ENCODE measurements around the gene PDGFA.

PDGFA gene

DNA sequence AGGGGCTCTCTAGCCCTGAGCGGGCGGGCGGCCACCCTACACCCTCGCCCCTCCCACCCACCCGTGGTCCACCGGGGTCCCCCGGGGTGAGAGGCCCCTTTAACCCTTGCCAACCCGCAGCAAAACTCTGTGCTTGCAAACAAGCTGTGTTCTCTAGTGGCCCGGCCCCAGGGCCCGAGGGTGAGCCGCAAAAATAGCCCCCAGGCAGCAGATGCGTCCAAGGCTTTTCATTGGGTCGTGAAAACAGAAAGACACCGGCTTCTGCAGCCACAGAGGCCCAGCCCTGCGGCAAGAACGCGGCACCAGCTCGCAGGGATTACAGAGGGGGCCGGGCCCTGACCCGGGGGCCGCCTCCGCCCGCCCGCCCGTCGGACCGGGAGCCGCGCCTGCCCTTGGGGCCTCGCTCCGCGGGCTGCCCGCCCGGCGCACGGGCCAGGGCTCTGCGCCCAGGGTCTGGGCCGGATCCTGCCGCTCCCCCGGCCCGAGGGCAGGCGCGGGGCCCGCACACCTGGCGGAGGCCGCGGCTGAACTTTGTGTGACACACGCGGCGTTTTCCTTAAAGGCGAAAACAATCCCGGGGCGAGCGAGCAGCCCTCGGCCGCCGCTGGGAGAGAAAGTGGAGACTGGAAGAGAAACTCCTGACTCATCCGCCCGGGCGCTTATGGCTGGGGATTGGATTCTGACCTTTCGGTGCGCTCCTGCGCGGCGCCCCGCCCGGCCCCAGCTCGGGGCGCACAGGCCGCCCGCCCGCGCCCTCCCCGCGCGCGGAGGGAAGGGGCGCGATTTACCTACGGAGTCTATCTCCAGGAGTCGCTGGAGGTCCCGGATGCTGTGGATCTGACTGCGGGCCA, 2.8 kb downstream of the PDGFA start:
- no peak for DNase-seq (ENCODE audit: low spot score)

DNA sequence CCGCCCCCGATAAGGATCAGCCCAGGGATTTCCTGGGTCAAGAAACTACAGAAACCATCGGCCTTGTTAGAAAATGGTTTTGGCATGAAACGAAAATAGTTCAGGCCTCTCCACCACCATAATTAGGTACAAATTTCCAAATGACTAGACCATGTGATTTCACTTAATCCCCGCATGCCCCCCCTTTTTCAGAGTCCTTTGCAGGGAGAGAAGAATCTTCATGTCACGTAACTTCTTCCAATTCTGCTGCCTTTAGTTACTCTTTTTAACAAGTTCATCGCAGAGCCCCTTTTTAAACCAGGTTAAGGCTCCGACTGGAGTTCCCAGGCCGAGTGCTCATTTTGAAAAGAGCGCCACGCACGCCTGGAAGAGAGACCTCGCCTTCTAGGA, 3.4 kb downstream of the PDGFA start:
- no peak for DNase-seq (ENCODE audit: low spot score)

DNA sequence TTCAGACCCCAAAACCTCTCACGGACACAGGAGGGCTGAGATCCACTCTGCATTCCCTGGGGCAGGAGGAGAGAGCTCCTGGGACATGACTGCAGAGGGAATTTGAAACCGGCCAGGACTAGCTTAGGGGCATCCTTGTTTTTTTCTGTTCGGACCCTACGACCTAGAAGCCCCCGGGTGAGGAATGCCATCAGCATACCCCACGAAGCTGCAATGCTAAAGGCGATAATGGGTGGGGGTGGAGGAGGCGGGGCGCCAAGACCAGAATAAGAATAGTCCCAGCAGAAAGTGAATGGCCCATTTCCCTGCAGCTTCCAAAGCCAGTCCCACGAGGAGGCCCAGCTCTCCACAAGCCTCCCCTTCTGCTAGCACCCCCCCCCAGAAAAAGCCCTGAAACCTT, 4.0 kb downstream of the PDGFA start:
- DNase-seq (ENCODE audit: low spot score) = no peak

DNA sequence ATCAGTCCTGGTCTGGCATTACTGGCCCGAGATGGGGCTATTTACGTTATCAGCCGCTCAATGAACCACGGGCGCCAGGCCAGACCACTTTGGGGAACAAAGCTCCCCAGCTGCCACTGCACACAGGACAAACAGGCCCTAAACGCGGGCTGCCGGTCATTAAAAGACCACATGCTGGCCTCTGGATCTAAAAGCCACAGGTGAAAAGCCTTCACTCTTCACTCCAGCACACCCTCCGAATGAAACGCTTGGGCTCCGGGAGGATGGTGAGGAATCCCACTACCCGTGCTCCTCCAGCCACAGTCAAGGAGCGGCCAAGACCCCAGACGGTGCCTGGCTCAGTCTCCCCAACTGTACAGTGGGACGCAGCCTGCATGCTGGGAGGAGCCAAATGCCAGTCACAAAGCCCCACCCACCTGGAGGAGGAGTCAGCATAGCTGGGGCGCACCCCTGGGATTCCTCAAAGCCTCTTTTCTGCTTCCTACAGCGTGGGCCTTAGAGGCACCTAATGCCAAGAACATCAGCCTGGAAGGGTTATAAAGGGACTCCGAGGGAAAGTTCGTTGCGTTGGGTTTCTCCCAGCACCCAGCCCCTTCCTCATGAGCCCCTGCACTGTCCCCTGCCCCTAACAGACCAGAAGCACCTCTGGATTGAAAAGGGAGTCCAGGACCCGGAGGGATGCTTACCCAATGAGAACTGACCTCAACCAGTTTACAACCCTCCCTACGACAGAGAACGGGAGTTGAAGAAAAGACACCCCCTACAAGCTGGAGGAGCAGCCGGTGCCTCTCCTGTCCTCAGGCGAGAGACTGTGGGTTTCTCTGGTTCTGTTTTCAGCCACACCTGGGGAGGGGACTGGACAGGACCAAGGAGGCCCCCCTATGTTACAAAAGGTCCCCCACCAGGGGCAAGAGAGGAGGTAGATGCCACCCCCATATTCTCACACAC, 4.7 kb downstream of the PDGFA start:
- peak; percentile 37 for DNase-seq (ENCODE audit: low spot score)

DNA sequence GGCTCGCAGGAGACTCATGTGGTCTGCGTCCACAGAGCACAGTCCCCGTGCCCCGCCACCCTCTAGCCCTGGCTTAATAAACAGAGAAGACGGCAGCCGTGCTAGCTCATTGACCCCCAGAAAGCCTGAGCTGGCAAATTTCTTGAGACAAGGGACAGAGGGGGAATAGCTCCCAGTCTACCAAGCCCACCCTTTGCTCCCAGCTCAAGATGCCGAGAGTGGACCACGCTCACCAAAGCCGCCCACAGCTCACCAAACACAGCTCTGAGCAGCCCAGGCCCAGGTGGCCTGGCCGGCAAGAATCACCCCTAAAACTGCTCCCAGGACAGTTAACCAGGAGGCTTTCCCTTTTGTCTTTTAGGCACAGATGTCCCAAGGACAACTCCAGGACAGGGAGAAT, 5.4 kb downstream of the PDGFA start:
- no peak for DNase-seq (ENCODE audit: low spot score)

DNA sequence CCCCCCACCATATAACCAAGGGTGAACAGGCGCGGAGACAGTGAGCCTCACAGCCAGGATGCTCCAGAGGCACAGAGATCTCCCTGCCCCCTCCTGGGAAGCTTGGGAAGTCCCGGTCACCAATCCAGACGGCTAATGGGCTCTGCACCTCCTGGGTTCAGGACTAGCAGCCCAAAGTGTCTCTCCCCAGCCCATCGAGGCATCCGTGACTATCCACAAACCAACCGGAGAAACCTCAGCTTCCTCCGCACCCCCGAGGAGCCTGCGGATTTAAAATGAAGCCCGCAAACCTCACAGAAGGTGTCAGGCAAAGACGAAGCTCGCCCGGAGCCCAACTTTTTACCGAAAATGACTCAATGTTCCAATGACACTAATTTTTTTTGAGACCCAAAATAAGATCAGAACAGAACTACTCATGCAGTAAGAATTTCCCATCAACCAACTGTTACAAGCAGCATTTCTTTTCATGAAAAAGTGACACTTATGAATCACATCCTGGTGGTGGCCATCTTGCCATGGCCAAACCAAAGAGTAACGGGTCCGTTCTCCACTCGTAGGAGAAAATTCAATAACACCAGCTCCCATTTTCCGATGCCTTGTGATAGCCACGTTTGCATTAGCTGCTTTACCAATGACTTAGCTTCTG, 6.0 kb downstream of the PDGFA start:
- DNase-seq (ENCODE audit: low spot score) = no peak

DNA sequence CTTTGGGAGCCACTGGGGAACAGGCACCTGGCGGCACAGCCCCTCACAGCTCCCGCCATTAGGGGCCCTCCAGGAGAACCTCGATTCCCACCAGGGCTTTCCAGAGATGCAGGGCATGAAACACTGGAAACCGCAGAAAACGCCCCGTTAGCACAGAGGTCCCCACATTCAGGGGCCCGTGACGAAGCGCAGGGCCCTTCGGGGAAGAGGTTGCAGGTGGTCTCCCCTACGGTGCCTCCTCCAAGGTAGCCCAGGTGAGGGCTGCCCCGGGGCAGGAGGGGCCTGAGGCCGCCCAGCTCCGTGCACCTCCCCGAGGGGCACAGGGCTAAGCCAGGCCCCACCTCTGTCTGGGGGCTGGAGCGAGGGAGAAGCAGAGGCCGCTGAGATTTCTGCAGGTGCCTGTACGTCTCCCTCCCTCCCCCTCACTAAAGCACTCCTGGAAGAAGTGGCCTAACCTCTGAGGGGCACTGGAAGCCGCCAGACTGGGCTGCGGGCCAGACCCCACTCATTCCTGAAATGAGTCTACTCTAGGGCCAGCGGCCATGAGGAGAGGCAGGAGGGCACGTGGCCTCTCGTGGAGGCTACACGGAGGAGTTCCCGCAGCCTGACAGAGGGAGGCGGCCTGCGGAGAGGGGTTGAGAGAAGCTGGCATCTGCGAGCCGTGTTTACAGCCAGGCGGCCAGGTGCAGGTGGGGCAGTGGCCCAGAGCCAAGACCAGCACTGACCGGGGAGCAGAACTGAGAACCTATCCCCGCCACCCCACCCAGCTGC, 6.9 kb downstream of the PDGFA start:
- DNase-seq (ENCODE audit: low spot score) = no peak

DNA sequence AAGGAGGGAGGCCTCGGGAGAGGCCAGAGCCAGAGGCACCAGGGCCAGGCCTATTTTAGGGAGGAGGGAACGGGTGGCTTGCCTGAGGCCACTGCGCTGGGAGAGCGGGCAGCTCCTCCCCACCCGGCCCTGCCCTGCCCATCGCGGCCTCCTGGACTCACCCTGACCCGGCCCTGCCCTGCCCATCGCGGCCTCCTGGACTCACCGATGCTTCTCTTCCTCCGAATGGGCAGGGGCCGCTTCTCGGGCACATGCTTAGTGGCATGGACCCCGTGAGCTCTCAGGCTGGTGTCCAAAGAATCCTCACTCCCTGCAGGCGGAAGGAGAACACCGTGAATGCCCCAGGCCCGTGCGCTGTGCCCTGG, 7.5 kb downstream of the PDGFA start:
- no peak for DNase-seq (ENCODE audit: low spot score)

DNA sequence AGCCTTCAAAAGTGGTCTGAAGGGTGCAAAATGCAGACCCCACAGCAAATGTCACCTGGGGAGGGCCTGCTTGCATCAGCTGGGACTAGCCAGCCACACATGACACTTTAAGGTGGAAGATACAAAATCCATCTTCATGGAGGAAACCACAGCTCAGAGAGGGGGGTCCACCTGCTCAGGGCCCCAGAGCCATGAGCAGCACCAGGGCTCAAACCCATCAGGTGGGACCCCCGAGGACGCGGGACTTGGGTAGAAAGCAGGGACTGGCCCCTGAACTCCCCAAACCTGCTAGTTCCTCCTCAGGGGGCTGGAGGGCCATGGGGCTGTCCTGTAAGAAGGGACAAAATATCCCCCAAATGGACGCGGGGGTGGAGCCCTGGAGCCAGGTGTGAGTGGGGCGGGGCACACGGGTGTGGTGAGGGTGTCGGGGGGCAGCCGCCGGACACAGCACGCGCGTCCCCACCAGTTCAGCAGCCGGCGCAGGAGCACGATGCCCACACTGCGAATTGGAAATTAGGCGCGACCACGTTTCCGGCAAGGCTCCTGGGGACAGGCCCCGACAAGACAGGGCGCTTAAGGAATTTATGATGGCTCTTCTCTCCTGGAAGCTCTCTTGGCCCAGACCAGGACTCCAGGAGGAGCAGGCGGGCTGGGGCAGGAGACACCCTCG, 8.0 kb downstream of the PDGFA start:
- no peak for DNase-seq (ENCODE audit: low spot score)

DNA sequence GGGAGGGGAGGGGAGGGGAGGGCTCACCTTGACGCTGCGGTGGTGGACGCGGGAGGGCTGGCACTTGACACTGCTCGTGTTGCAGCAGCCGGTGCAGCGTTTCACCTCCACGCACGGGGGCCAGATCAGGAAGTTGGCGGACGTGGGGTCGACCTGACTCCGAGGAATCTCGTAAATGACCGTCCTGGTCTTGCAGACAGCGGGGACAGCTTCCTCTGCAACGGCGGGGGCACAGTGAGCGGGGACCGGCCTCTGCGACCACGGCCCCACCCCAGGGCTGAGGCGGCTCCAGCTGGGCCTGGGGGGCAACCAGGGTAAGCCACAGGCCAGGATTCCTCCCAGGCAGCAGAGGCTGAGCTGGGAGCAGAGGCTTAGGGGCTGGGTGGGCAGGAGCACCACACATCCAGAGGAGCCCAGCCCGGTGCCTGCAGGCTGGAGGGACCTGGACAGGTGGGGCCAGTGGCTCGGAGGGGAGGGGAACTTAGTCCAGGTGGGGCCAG, 8.8 kb downstream of the PDGFA start:
- DNase-seq (ENCODE audit: low spot score) = no peak

DNA sequence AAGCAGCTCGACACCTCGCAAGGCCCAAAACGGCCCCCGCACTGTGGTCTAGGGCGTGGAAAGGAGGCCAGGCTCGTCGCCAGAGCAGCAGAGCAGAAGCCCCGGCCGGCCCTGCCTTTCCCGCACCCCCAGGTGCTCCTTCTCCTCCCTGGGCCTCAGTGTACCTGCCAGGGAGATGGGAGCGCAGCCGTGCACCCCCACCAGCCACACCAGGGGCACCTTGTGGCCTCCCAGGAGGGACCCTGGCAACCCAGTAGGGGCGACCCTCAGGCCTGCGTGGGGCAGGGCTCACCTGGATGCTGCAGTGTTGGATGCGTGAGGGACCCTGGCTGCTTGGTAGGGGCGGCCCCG, 9.5 kb downstream of the PDGFA start:
- DNase-seq (ENCODE audit: low spot score) = no peak

DNA sequence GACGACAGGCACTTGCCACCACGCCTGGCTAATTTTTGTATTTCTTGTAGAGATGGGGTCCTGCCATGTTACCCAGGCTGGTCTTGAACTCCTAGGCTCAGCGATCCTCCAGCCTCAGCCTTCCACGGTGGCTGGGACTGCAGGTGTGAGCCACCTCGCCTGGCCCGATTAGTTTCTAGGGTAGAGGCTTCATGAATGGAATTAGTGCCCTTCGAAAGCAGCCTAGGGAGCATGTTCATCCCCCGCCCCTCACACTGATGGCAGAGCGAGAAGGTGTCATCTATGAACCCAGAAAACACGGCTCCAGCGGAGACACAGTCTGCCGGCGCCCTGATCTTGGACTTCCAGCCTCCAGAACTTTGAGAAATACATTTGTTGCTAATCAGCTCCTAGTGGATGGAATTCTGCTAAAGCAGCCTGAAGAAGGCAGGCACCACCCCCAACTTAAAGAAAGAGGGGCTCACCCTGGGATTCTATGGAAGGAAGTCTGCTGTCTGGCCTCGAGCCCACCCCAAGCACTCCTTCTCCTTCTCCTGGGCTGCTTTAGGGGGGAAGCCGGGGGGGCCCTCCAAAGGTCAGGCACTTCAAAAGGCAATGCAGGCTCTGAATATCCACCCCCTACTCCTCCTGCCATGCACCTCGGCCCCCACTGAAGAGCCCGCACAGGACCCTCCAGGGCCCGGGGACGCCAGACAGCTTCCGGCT, 10.1 kb downstream of the PDGFA start:
- no peak for DNase-seq (ENCODE audit: low spot score)

DNA sequence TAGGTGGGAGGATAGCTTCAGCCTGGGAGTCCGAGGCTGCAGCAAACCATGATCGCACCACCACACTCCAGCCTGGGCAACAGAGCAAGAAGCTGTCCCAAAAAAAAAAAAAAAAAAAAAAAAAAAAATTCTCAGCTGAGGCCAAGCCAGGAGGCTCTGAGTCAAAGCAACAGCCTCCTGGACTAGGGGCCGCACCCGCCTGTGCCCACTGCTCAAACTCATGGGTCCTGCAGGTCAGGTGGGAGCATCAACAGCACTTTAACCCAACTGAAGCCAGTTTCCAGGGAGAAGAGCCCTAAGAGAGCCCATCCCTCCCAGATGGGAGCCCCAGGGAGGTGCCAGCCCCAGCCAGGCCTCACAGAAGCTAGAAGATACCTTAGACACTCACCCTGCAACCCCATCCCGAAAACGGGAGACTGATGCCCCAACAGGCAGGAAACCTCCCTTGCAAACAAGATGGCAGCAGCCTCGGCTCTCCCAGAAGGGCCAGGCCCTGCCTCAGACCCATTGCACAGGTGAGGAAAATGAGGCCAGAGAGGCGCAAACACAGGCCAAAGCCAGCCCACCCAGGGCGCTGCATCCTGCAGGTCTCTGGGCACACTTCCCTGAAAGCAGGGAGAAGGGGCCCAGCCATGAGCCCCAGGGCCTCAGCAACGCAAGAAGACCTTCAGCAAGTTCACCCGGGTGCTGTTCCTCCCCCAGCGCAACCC, 11.0 kb downstream of the PDGFA start:
- no peak for DNase-seq (ENCODE audit: low spot score)

DNA sequence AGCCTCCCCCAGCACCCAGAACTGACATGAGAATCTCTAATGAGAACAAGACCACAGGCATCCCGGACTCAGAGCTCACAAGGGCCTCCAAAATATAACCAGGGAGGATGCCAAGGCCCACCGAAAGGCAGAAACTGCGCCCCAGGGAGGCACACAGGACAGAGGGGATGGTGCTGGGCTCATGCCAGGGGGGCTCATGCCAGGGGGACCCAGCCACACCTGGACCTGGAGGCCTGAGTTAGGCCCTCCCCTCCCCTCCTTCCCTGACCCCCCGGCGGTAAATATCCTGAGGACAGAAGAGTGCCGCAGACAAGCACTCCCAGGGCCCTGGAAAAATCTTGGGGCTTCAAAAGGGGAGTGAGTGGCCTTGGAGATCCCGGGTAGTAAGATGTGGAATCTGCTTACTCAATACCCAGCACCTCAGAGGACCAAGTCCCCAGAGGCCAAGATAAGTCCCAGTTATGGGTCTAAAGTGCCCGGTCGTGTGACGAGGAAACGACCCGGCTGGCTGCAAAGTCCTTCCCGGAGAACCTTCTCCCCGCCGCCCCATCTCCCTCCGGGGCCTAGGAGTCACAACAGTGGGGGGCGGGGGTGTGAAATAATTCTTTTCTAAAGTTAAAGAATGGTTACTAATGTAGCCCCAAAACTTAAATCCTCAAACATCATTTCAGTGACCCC, 11.9 kb downstream of the PDGFA start:
- no peak for DNase-seq (ENCODE audit: low spot score)

DNA sequence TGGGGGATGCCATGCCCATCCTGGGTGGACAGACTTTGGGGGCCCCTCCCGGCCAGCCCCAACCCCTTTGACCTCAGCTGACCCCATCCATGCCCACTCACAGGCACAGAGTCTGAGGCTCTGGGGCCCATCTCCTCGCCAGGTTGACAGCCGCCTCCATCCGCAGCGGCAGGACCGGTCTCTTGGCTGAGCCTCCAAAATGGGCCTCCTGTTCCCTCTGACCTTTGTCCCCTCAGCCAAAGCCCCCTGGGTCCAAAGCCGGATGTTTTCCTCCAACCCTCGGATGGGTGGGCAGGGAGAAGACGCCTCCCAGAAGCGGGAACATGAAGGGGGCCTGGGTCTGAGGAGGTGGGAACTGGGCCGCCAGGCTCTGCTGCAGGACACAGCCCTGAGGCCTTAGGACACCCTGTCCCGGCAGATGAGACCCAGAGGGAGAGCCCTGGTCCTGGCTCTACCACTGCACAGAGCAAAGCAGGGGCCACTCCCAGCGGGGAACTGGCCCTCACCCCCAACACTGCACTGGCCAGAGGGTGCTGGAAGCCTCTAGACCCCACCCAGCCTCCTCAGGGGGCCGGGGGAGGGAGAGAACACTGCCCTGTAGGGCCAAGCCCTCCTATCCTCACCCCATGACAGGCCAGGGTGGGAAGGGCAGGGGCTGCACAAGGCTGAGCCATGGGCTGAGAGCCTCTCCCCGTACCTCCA, 12.6 kb downstream of the PDGFA start:
- no peak for DNase-seq (ENCODE audit: low spot score)

DNA sequence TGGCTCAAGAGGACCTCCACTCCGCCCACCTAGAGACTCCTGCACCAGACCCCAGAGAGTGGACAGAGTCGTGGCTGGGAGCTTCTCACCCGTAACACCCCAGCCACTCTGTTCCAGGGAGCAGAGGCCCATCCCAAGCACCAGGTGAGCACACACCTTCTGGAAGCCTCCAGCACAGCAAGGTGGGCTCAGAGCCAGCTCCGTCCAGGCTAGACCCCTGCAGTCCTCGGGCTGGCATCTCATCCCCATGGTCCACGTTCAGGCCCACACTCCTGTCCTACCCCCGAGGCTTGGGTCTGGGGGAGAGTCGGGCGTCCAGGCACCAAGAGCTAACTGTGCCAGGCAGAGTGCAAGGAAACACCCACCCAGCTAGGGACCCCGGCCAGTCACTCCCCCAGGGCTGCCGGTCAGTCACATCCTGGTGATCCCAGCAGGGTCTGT, 13.2 kb downstream of the PDGFA start:
- DNase-seq (ENCODE audit: low spot score) = no peak

DNA sequence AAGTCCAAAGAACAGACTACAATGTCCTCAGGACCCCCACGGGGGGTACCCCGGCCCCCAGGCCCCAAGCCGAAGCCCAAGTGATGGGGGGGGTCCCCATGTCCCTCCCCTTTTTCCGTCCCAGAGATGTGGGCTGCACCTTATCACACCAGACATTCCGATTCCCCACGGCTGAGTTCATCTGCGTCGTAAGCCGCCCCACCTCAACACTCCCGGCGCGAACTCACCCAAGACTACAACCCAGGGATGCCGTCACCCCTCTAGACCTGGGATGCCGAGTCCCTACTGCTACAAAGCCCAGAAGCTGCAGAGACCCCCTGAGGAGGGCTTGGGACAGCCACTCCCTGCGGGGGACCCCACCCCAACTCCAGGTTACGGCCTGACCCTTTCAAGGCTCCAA, 14.5 kb downstream of the PDGFA start:
- DNase-seq (ENCODE audit: low spot score) = no peak

DNA sequence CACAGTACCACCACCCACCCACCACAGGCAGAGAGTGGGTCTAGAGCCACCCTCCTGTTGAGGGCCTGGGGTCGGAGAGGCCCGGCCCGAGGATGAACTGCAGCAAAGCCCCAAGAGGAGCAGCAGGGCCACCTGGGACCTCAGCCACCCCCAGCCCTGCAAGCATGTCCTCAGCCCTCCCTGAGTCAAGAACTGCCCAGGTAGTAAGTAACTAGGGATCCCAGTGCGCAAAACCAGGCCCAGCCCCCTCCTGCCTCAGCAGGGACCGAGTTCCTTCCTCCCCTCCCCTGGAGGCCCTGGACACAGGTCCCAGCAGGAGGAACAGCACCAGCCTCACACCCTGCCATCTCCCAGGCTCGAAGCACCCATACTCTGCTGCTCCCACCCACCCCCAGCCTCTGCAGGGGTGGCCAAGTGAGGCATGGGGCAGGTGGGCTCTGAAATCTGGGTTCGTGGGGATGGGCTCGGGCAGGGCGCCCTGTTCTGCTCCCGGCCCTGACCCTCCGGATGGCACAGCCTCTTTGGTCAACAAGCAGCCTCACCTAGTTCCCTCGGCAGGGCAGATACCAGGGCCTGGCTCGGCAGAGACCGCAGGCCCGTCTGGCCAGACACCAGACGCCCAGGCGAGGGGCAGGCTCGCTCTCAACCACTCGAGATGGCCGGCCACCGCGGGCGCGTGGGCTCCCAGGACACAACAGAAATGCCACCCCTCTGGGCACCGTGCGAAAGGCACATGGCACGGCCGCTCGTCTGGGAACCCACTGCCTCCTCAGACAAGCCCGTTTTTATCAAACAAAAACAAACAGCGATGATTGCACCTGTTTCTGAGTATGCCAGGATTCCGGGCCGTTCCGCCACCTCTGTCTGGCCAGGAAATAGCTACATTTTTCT, 15.2 kb downstream of the PDGFA start:
- DNase-seq (ENCODE audit: low spot score) = no peak

Measured in putamen (tissue), 1 donor.